ENCODE results near the gene MDFI.

Gene MDFI

GRCh38 chr6:41651246-41651961, 13.1 kb downstream of the MDFI start:
- DNase-seq (ENCODE audit: low read depth): no peak

- no peak for DNase-seq (ENCODE audit: low read depth)
These were observed 13.8 kb downstream of the MDFI start for GRCh38 chr6:41651962-41652657.

- no peak for DNase-seq (ENCODE audit: low read depth)
These were observed 14.8 kb downstream of the MDFI start for GRCh38 chr6:41652866-41653652.

- no peak for DNase-seq (ENCODE audit: low read depth)
These were observed 15.4 kb downstream of the MDFI start for GRCh38 chr6:41653691-41654090.

DNA sequence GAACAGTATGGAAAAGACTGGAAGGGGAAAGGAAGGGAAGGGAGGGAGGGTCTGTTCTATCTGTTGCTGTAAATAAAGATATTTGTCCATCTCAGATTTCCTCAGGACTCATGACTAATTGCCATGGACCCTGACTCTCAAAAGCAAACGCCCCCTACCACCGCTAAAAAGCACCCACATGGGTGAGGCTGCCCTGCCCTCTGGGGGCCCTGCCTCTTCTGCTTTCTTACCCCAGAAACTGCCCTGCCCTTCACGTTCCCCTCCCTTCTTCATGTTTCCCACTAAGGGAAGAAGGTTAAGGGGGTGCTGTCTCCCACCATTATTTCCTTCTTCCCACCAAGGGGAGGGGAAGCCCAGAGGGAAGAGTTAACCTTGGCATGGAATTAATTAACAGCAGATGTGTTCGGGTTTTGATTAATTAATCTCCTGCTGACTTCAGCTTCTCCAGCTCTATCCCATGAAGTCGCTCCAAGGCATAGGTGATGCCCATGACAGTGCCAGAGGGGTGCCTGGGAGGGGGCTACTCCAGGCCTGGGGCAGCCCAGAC, 16.0 kb downstream of the MDFI start:
- DNase-seq (ENCODE audit: low read depth): no peak

- DNase-seq (ENCODE audit: low read depth): no peak
These were observed 16.5 kb downstream of the MDFI start for GRCh38 chr6:41654698-41655151.

- no peak for DNase-seq (ENCODE audit: low read depth)
These were observed 16.9 kb downstream of the MDFI start for GRCh38 chr6:41655176-41655575.

DNA sequence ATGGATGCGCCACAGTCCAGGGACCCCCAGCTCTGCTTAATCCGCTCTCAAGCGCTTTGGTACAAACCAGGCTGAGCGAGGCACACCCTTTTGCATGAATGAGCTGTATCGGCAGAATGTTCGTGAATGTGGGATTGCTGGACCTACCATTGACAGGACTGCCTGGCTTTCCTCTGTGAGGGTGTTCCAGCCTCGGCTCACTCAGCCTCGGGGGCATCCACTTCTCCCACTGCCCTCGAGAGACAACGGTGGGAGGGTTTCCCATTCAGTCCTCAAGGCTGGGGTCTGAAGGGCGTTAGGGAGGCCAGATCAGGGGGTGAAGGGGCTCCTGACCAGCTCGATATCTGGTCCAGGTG, 17.4 kb downstream of the MDFI start:
- no peak for DNase-seq (ENCODE audit: low read depth)

DNA sequence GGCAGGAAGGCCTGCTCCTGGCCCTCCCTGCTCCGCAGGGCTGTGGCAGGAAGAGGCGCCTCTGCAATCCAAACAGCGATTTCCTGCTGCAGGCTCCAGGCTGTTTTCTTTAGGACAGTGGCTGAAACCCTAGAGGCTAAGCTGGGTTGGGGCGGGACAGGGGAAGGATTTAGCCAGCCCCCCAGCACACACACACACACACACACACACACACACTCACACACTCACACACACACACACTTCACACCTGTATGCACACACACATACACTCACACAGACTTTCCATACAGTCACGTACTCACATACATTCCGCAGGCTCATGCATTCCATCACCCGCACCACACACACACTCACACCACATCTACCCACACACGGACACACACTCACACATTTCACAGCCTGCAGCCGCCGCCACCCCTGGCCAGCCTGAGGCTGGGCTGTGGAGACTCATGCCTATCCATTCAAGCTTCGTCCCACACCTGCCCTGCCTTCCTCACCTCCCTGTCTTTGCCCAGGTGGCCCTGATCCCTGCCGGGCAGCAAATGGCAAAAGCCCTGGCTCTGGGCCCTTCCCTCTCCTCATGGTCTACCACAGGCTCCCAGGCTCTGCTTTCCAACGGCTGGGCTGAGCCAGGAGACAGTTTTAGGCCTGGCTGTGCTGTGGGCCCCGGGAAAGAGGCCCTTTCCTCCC, 17.9 kb downstream of the MDFI start:
- no peak for DNase-seq (ENCODE audit: low read depth)

- DNase-seq (ENCODE audit: low read depth): no peak
These were observed 19.1 kb downstream of the MDFI start for GRCh38 chr6:41657131-41658094.

GRCh38 chr6:41658636-41659035, 20.4 kb downstream of the MDFI start:
- DNase-seq (ENCODE audit: low read depth): no peak

- DNase-seq (ENCODE audit: low read depth): no peak
These were observed 21.7 kb downstream of the MDFI start for GRCh38 chr6:41659935-41660334.

DNA sequence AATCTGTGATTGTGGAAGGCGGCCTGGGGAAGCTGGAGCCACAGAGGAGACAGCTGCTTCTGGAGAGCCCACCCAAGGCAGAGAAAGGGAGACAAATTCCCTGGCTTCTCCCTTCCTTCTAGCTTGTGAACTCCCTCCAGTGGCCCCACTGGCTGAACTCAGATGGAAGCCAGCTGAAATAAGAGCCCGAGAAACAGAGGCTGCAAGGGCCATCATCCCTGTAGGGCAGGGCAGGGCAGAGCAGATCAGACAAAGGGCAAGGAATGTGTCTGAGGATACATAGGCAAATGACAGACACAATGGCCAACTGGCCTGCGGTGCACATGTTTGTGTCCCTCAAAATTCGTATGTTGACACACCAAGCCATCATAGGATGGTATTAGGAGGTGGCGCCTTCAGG, 25.3 kb downstream of the MDFI start:
- no peak for DNase-seq (ENCODE audit: low read depth)

DNA sequence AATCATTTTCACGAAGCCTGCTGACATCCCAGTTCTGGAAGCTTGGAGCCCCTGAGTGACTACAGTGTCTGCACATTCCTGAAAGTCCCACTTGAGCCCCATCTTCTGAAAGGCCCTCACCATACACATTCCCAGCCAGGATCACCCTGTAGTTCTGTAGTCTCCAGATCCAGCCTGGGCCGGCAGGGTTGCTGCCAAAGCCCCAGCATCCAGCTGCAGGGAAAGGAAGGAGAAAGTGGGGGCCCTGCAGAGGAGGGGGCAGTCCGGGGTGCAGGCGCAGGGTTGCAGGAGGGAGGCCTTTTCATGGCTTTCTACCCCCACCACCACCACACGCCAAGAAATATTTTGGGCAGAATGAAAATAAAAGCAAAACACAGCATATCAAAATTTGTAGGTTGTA, 26.0 kb downstream of the MDFI start:
- DNase-seq (ENCODE audit: low read depth): no peak

GRCh38 chr6:41667195-41667594, 28.9 kb downstream of the MDFI start:
- DNase-seq (ENCODE audit: low read depth): no peak

DNA sequence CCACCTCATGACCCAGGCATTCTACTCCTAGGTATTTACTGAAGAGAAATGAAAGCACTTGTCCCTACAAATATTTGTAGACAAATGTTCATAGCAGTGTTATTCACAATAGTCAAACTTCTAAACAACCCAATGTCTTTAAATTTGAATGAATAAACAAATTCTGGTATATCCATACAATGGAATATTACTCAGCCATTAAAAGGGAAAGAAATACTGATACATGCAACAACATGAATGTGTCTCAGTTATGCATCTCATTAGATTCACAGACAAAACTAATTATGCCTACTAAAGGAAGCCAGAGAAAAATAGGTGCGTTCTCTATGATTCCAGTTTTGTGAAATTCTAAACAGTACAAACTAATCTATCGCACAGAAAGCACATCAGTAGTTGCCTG, 30.7 kb downstream of the MDFI start:
- DNase-seq (ENCODE audit: low read depth): no peak

- DNase-seq (ENCODE audit: low read depth): no peak
These were observed 32.6 kb downstream of the MDFI start for GRCh38 chr6:41670703-41671360.

GRCh38 chr6:41671376-41671775, 33.1 kb downstream of the MDFI start:
- no peak for DNase-seq (ENCODE audit: low read depth)

DNA sequence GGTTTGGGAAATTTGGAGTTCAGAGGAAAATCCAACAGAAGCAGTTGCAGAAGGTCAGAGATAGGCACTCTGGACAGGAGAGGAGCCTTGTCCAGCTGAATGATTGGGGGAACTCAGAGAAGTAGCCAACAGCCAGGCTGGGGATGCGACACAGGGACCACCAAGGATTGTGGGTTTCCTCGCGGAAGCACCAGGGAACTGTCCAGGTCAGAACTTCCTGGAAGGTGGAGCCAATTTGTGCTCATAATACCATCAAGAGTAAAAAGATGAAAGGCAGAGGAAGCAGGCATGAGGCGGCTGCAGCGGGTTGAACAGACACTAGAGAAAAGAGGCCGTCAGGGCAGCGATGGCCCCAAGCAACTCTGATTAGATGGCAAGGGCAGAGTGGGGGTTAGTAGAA, 33.7 kb downstream of the MDFI start:
- DNase-seq (ENCODE audit: low read depth): no peak
